GM19455 (cell line): Measurements from ENCODE around the gene LDB2.

Experiments
- ATAC-seq: cut with Tn5 transposase; IDR thresholded peaks from one replicate; pipeline ENCODE4 v1.9.1; 2021; ENCODE audit not compliant: unreplicated experiment

LDB2 gene

GRCh38 chr4:16728111-16728510, 170.3 kb downstream of the LDB2 start:
- ATAC-seq, result no peak

- ATAC-seq, result no peak
Observed at GRCh38 chr4:16727218-16727617, 171.2 kb downstream of the LDB2 start.

GRCh38 chr4:16726368-16727050, 171.9 kb downstream of the LDB2 start:
- no peak for ATAC-seq

- no peak for ATAC-seq
Observed at GRCh38 chr4:16725252-16725651, 173.2 kb downstream of the LDB2 start.

- ATAC-seq, result no peak
Observed at GRCh38 chr4:16722416-16722815, 176.0 kb downstream of the LDB2 start.

- ATAC-seq, result no peak
Observed at GRCh38 chr4:16721613-16722291, 176.7 kb downstream of the LDB2 start.

- no peak for ATAC-seq
Observed at GRCh38 chr4:16720761-16721160, 177.7 kb downstream of the LDB2 start.

GRCh38 chr4:16717266-16717970, 181.0 kb downstream of the LDB2 start:
- no peak for ATAC-seq

GRCh38 chr4:16715482-16715881, 183.0 kb downstream of the LDB2 start:
- no peak for ATAC-seq

- ATAC-seq, result no peak
Observed at GRCh38 chr4:16714191-16714590, 184.3 kb downstream of the LDB2 start.

GRCh38 chr4:16713696-16714095, 184.7 kb downstream of the LDB2 start:
- ATAC-seq, result no peak

- ATAC-seq, result no peak
Observed at GRCh38 chr4:16713271-16713670, 185.2 kb downstream of the LDB2 start.

GRCh38 chr4:16710198-16710597, 188.2 kb downstream of the LDB2 start:
- no peak for ATAC-seq

GRCh38 chr4:16707874-16708273, 190.6 kb downstream of the LDB2 start:
- ATAC-seq, result no peak

- ATAC-seq, result no peak
Observed at GRCh38 chr4:16706251-16706650, 192.2 kb downstream of the LDB2 start.

GRCh38 chr4:16705341-16705740, 193.1 kb downstream of the LDB2 start:
- ATAC-seq, result no peak

GRCh38 chr4:16704489-16704888, 194.0 kb downstream of the LDB2 start:
- ATAC-seq, result no peak

- no peak for ATAC-seq
Observed at GRCh38 chr4:16695896-16696295, 202.5 kb downstream of the LDB2 start.

- no peak for ATAC-seq
Observed at GRCh38 chr4:16694884-16695276, 203.6 kb downstream of the LDB2 start.

- ATAC-seq, result no peak
Observed at GRCh38 chr4:16694173-16694883, 204.1 kb downstream of the LDB2 start.

GRCh38 chr4:16693641-16694040, 204.8 kb downstream of the LDB2 start:
- no peak for ATAC-seq
